Colonic mucosa (tissue), 4 donors: ENCODE data around the gene VPREB3. TPM values are rescaled to one million over a fixed set of nuclear protein-coding genes. Genes with fewer than 3 reads are reported as not detected.

Source experiments
- DNase-seq: peaks from one replicate; pipeline ENCODE4 v3.0.0-alpha.2; 2020
- H3K27ac ChIP-seq: fragments of 200-600 bp; one replicate; pipeline ENCODE4 v1.8.0; 2021
- H3K27me3 ChIP-seq: fragments of 200-600 bp; one replicate; pipeline ENCODE4 v1.8.0; 2021
- H3K36me3 ChIP-seq: fragments of 200-600 bp; one replicate; pipeline ENCODE4 v1.8.0; 2021
- H3K4me1 ChIP-seq: fragments of 200-600 bp; one replicate; pipeline ENCODE4 v1.8.0; 2021; ENCODE audit warnings: mild to moderate bottlenecking
- H3K4me3 ChIP-seq: fragments of 200-600 bp; one replicate; pipeline ENCODE4 v1.8.0; 2021
- H3K9ac ChIP-seq, 2 donors: one replicate each; pipeline ENCODE4 v1.7.0; 2013; ENCODE audit warnings: control low read depth in 2 of 2, low read depth in 2 of 2, low read length in 2 of 2
- H3K9me3 ChIP-seq: fragments of 200-600 bp; one replicate; pipeline ENCODE4 v1.8.0; 2021
- CTCF ChIP-seq: fragments of 200-600 bp; IDR thresholded peaks from one replicate; pipeline ENCODE4 v1.8.0; 2022; ENCODE audit warnings: antibody characterized with exemption, mild to moderate bottlenecking
- intact Hi-C: fragments of 100-400 bp; cut with DNase I; formaldehyde crosslinking; loops from one replicate; pipeline ENCODE4 v1.14.1; 2022
- total RNA-seq, 2 donors: library from RNA; stranded (reverse); fragmentation: NEBNext Ultra II Directional in 1 of 2; extraction: Animal tissue kit (Norgen Biotek cat#: 25700) in 1 of 2; gene quantifications; one replicate each; pipeline ENCODE4 v1.2.1, GENCODE V29; 2021
- donor health status: healthy.
- donor health status: DM: no; HTN: no; CAD: no.
- donor health status: DM: no; HTN: no; CAD: no.

Gene VPREB3
- total RNA-seq, 2 donors from 2014 or later: 1.2 to 1.9 TPM

GRCh38 chr22:23763579-23763945 lies 9.3 kb upstream of the VPREB3 start:
- H3K27ac ChIP-seq: no peak overlapping the region
- no peak overlapping the region for H3K9ac ChIP-seq
- intact Hi-C loops: no loop called here
- TF ChIP-seq CTCF: no peak
- no peaks in the 10 kb centered on the region for H3K4me1 ChIP-seq
- no peaks in the 10 kb centered on the region for H3K36me3 ChIP-seq
- H3K27me3 ChIP-seq: no peaks in the 10 kb centered on the region
- H3K4me3 ChIP-seq: no peak overlapping the region
- no peaks in the 10 kb centered on the region for H3K9me3 ChIP-seq
- no peak for DNase-seq

- no peak within 1 kb of the TSS for H3K4me3 ChIP-seq
These were observed 8.8 kb upstream of the VPREB3 start, which contains the start of gene C22orf15 for GRCh38 chr22:23762842-23763578. Gene C22orf15, plus strand, starts transcription at chr22:23762990. Its CDS starts 317 bp downstream, at chr22:23763307.

DNA sequence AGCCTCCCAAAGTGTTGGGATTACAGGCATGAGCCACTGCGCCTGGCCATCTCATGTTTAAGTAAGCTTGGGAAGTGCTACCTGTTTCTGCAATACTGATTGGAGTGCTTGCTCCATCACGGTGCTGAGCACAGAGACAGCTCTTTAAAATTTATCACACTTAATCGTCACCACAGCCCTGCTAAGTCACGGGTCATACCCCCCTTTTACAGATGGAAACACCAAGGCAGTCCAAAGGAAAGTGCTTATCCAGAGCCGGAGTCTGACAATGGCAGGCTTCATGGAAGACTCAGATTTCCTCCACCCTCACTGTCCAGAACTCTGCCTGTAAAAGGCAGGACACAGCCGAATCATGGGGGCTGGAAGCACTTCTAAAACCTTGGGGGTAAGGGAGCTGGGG lies 5.8 kb upstream of the VPREB3 start:
- no peaks in the 10 kb centered on the region for H3K9me3 ChIP-seq
- H3K4me3 ChIP-seq: no peak overlapping the region
- DNase-seq: no peak
- intact Hi-C loops: no loop called here
- no peaks in the 10 kb centered on the region for H3K27me3 ChIP-seq
- H3K36me3 ChIP-seq: no peaks in the 10 kb centered on the region
- no peak overlapping the region for H3K9ac ChIP-seq
- no peak overlapping the region for H3K27ac ChIP-seq
- no peaks in the 10 kb centered on the region for H3K4me1 ChIP-seq
- TF ChIP-seq CTCF: no peak

More at GRCh38 chr22:23762842-23763578, 8.8 kb upstream of the VPREB3 start, which contains the start of gene C22orf15:
- H3K9ac ChIP-seq: no peak within 1 kb of the TSS
- intact Hi-C loops: no loop called here
- no peaks in the 10 kb centered on the region for H3K4me1 ChIP-seq
- DNase-seq: no peak
- no peaks in the 10 kb centered on the region for H3K27me3 ChIP-seq
- H3K9me3 ChIP-seq: no peaks in the 10 kb centered on the region
- TF ChIP-seq CTCF: no peak
- no peak within 1 kb of the TSS for H3K27ac ChIP-seq
- H3K36me3 ChIP-seq: no peaks in the 10 kb centered on the region

DNA sequence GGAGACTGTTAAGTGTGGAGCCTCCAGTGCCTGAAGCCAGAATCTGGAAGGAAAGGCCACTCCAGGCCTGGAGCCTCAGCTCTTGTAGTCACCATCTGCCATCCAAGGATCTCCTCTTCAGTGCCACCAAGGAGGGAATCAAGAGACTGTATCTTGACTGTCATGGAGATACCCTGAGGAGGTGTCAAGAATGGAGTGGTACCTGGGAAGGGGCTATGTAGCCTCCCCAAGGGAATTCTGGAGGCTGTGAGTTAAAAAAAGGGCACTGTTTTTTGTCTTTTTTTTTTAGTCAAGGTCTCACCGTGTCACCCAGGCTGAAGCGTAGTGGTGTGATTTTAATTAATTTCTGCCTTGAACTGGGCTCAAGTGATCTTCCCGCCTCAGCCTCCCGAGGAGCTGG lies 5.3 kb upstream of the VPREB3 start:
- Histone ChIP-seq H3K9me3 (no peaks in the 10 kb centered on the region), H3K27me3 (no peaks in the 10 kb centered on the region), H3K4me3 (no peak overlapping the region), H3K4me1 (no peaks in the 10 kb centered on the region), H3K36me3 (no peaks in the 10 kb centered on the region), H3K27ac (no peak overlapping the region), H3K9ac (no peak overlapping the region)
- intact Hi-C loops: no loop called here
- no peak for DNase-seq
- TF ChIP-seq CTCF: no peak

DNA sequence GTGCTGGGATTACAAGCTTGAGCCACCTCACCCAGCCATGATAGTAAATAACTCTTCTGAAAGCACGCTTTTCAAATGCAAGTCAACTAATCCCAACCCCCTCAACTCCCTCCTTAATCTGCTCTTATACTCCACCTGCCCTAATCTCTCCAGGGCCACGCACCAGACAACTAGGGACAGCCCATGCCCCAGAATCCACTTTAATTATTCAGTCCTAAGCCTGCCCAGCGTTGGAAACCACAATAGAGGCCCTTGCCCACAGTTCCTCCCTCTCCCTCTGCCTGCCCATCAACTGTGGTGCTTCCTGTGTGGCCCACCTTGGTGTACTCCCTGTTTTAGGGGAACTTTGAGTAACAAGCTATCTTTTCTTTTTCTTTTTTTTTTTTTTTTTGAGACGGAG lies 2.7 kb upstream of the VPREB3 start:
- no peak for TF ChIP-seq CTCF
- no peaks in the 10 kb centered on the region for H3K27me3 ChIP-seq

More for the DNA sequence above, 2.7 kb upstream of the VPREB3 start:
- Histone ChIP-seq H3K36me3 (no peaks in the 10 kb centered on the region), H3K4me3 (no peak overlapping the region), H3K9ac (no peak overlapping the region), H3K4me1 (no peaks in the 10 kb centered on the region), H3K9me3 (no peaks in the 10 kb centered on the region), H3K27ac (no peak overlapping the region)
- no peak for DNase-seq
- intact Hi-C loops: no loop called here
